HL-60/S4 (cell line): Measurements from ENCODE around the gene TOP3B.

Experiments
- in situ Hi-C: fragments of 300-500 bp; cut with MboI; formaldehyde crosslinking; loops from 2 replicates; pipeline ENCODE4 v1.14.3; 2022; ENCODE audit warnings: low sequenced_read_pairs

Gene TOP3B

GRCh38 chr22:21964234-21964633, 18.4 kb downstream of the TOP3B start:
- in situ Hi-C loops = no loop called here

- in situ Hi-C loops = no loop called here
These were observed 18.8 kb downstream of the TOP3B start for GRCh38 chr22:21963790-21964211.

- in situ Hi-C loops = no loop called here
These were observed 19.3 kb downstream of the TOP3B start for GRCh38 chr22:21963286-21963685.

- in situ Hi-C loops = no loop called here
These were observed 20.0 kb downstream of the TOP3B start for GRCh38 chr22:21962655-21962949.

- in situ Hi-C loops = no loop called here
These were observed 20.5 kb downstream of the TOP3B start for GRCh38 chr22:21961886-21962654.

GRCh38 chr22:21961127-21961867, 21.3 kb downstream of the TOP3B start:
- in situ Hi-C loops = no loop called here

- in situ Hi-C loops = no loop called here
These were observed 22.1 kb downstream of the TOP3B start for GRCh38 chr22:21960200-21961126.

- in situ Hi-C loops = no loop called here
These were observed 23.1 kb downstream of the TOP3B start for GRCh38 chr22:21959274-21960074.

- in situ Hi-C loops = no loop called here
These were observed 24.0 kb downstream of the TOP3B start for GRCh38 chr22:21958360-21959273.

GRCh38 chr22:21952586-21953571, 29.7 kb downstream of the TOP3B start, which contains the start of gene PPM1F:
TSS of gene PPM1F (minus strand) at chr22:21952848. CDS start at chr22:21946048, 6,800 bp downstream.
- in situ Hi-C loops = no loop called here

GRCh38 chr22:21951931-21952465, 30.6 kb downstream of the TOP3B start:
- in situ Hi-C loops = no loop called here

- in situ Hi-C loops = no loop called here
These were observed 31.5 kb downstream of the TOP3B start for GRCh38 chr22:21951062-21951461.

- in situ Hi-C loops = loop anchor here (10.0 to 25.0 kb wide), 2 partner anchors 245 to 388 kb away; partner anchors contain the start of genes RIMBP3C and UBE2L3
These were observed 32.6 kb downstream of the TOP3B start for GRCh38 chr22:21949948-21950347.

GRCh38 chr22:21949569-21949918, 33.0 kb downstream of the TOP3B start:
- in situ Hi-C loops = loop anchor here (10.0 to 25.0 kb wide), 2 partner anchors 245 to 387 kb away; partner anchors contain the start of genes RIMBP3C and UBE2L3

- in situ Hi-C loops = loop anchor here (10.0 to 25.0 kb wide), 2 partner anchors 244 to 387 kb away; partner anchors contain the start of genes RIMBP3C and UBE2L3
These were observed 33.6 kb downstream of the TOP3B start for GRCh38 chr22:21948824-21949568.

- in situ Hi-C loops = loop anchor here (10.0 to 25.0 kb wide), 2 partner anchors 244 to 386 kb away; partner anchors contain the start of genes RIMBP3C and UBE2L3
These were observed 34.2 kb downstream of the TOP3B start for GRCh38 chr22:21948390-21948789.
